RWPE2 (cell line): Measurements from ENCODE around the gene CHST11.

Source experiments
- ATAC-seq: fragments of 200-7000 bp; cut with Tn5 transposase; 3 replicates; pipeline ENCODE4 v1.9.1; 2021; ENCODE audit warnings: low read depth
- DNase-seq: peaks from one replicate; pipeline ENCODE4 v3.0.0-alpha.2; 2020; ENCODE audit warnings: low spot score
- H3K27ac ChIP-seq: fragments of 450-650 bp; 2 replicates; pipeline ENCODE4 v1.5.1; 2017; ENCODE audit warnings: mild to moderate bottlenecking; ENCODE audit not compliant: poor library complexity, severe bottlenecking
- H3K27me3 ChIP-seq: fragments of 250-450 bp; sonication (Bioruptor Pico); 2 replicates; pipeline ENCODE4 v1.5.1; 2021; ENCODE audit warnings: mild to moderate bottlenecking, moderate library complexity; ENCODE audit not compliant: insufficient read depth, poor library complexity, severe bottlenecking
- H3K36me3 ChIP-seq: fragments of 250-450 bp; sonication (Bioruptor Pico); 2 replicates; pipeline ENCODE4 v1.5.1; 2020; ENCODE audit warnings: low read depth, mild to moderate bottlenecking, moderate library complexity
- H3K4me1 ChIP-seq: fragments of 250-450 bp; sonication (Bioruptor Pico); 2 replicates; pipeline ENCODE4 v1.5.1; 2021; ENCODE audit warnings: mild to moderate bottlenecking, moderate library complexity; ENCODE audit not compliant: insufficient read depth, poor library complexity, severe bottlenecking
- H3K4me3 ChIP-seq: fragments of 250-450 bp; sonication (Bioruptor Pico); 2 replicates; pipeline ENCODE4 v1.5.1; 2021; ENCODE audit warnings: mild to moderate bottlenecking, moderate library complexity; ENCODE audit not compliant: severe bottlenecking
- H3K9me3 ChIP-seq: fragments of 250-450 bp; sonication (Bioruptor Pico); 2 replicates; pipeline ENCODE4 v1.5.1; 2021; ENCODE audit warnings: mild to moderate bottlenecking, moderate library complexity; ENCODE audit not compliant: severe bottlenecking
- CTCF ChIP-seq: fragments of 450-650 bp; IDR thresholded peaks from one replicate; pipeline ENCODE4 v1.5.1; 2017; ENCODE audit warnings: mild to moderate bottlenecking, moderate library complexity; ENCODE audit not compliant: poor library complexity, severe bottlenecking

The CHST11 gene

DNA sequence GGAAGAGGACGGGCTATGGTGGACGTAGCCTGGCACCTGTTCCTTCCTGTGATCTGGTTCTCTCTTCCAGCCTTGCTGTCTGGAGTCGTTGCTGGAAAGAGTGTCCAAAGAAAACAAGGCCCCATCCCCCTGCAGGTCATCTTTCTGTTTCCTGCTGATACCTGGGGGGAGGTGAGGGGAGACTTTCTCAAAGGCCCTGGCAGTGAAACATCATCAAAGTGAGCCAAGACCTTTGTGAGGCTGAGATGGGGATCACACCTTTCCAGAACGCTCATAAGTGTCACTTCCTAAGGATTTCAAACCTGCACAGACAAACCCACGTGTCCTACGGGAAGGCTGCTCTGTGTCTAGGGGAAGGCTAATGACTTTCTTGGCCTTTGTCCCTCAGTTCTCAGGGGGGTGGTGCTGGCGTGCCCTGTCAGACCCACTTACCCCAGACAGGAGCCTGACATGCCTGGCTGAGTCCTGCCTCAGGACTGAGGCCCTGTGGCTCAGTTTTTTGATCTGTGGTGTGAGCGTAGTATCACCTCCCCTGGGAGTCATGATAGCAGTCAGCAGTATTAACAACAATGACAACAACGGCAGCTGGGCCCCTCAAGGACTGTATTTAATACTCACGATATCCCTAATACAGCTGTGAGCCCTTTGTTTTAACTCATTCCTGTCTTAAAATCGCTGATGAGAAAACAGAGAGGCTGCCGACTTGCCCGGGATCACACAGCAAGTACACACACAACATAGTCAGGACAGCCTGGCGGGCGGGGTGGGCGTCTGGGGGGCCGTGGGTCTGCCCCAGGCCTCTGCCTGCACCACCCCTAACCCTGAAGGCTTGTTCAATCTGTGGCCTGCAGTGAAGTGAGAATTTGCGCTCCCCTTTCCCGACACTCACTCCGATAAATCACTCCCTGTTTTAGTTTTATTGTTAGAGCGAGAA is 266.1 kb downstream of the CHST11 start:
- no peak overlapping the region for H3K4me3 ChIP-seq
- H3K4me1 ChIP-seq, result no peaks in the 10 kb centered on the region

GRCh38 chr12:104723895-104724294 is 267.1 kb downstream of the CHST11 start:
- H3K27ac ChIP-seq, result no peak overlapping the region
- H3K9me3 ChIP-seq, result no peaks in the 10 kb centered on the region
- DNase-seq (no peak), ATAC-seq (no peak)
- no peak overlapping the region for H3K4me3 ChIP-seq
- H3K36me3 ChIP-seq, result no peaks in the 10 kb centered on the region
- no peaks in the 10 kb centered on the region for H3K27me3 ChIP-seq
- no peaks in the 10 kb centered on the region for H3K4me1 ChIP-seq
- TF ChIP-seq CTCF, result no peak

More for the DNA sequence above, 266.1 kb downstream of the CHST11 start:
- no peak for ATAC-seq
- H3K36me3 ChIP-seq, result no peaks in the 10 kb centered on the region
- H3K27ac ChIP-seq, result no peak overlapping the region
- DNase-seq, result no peak
- no peaks in the 10 kb centered on the region for H3K27me3 ChIP-seq
- H3K9me3 ChIP-seq, result no peaks in the 10 kb centered on the region
- no peak for TF ChIP-seq CTCF

DNA sequence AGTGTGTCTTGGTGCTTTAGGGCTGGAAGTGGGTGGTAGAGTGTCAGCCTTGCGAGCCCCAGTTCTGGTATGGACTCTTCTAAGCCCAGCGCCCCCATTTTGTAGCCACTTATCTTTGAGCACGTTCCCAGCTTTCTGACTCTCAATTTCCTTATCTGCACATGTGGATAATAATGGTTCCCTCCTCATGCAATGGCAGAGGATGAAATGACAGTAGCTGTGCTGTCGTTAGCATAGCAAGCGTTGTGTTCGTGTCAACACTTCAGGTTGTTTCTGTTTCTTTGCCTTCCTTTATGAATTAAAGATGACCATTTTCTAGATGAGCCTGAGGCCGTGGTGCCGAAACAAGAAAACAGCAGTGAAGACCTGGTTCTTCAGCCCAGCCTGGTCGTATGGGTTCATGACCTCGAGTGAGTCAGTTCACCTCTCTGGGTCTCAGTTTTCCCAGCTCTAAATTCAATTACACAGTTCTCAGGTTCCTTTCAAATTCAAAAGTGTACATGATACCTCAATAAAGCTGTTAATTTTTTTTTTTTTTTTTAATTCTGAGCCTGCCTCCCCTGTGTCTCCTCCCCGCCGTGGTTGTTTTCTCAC is 268.3 kb downstream of the CHST11 start:
- ATAC-seq (no peak), DNase-seq (no peak)
- Histone ChIP-seq H3K9me3 (no peaks in the 10 kb centered on the region), H3K27me3 (no peaks in the 10 kb centered on the region), H3K4me3 (no peak overlapping the region), H3K27ac (no peak overlapping the region), H3K36me3 (no peaks in the 10 kb centered on the region), H3K4me1 (no peaks in the 10 kb centered on the region)
- TF ChIP-seq CTCF, result no peak

- no peak for DNase-seq
- no peaks in the 10 kb centered on the region for H3K27me3 ChIP-seq
- H3K27ac ChIP-seq, result no peak overlapping the region
- TF ChIP-seq CTCF, result no peak
- no peak for ATAC-seq
- no peaks in the 10 kb centered on the region for H3K9me3 ChIP-seq
- no peaks in the 10 kb centered on the region for H3K36me3 ChIP-seq
- no peak overlapping the region for H3K4me3 ChIP-seq
- H3K4me1 ChIP-seq, result no peaks in the 10 kb centered on the region
Observed at GRCh38 chr12:104725610-104726009, 268.9 kb downstream of the CHST11 start.
